OCI-LY3 (cell line): Measurements from ENCODE around the gene CD109.
"Not testable (repeated sequence)": the region's sequence is repeated elsewhere in the genome, so short reads cannot be mapped to it uniquely, and the experiment has no call there.

Experiments
- EZH2phosphoT487 ChIP-seq: fragments of 200-600 bp; shearing (Covaris generic); IDR thresholded peaks from 2 replicates; pipeline ENCODE4 v1.6.1; 2018; ENCODE audit warnings: antibody characterized with exemption, mixed run types, low read depth
- TF ChIP-seq, protein P1 (sequence below): fragments of 200-600, 300-600 bp; sonication (generic); IDR thresholded peaks from 2 replicates; pipeline ENCODE4 v1.5.1; 2014; ENCODE audit warnings: antibody characterized with exemption, low read length, low read depth

DNA sequence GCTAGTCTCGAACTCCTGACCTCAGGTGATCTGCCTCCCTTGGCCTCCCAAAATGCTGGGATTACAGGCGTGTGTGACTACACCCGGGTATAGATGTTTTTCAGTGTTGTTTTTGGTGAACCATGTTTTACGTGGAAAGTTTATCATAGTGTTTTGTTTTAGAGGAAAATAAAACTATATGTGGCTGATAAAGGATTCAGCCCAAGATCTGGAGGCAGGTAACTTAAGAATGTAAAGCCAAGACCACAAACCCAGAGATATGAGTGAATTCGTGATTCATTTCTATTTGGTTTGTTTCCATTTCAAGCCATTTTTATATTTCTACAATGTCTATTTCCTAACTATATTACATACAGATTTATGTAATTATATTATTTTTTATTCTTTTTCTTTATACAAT is 16.2 kb upstream of the CD109 start:
- TF ChIP-seq, protein P1, sequence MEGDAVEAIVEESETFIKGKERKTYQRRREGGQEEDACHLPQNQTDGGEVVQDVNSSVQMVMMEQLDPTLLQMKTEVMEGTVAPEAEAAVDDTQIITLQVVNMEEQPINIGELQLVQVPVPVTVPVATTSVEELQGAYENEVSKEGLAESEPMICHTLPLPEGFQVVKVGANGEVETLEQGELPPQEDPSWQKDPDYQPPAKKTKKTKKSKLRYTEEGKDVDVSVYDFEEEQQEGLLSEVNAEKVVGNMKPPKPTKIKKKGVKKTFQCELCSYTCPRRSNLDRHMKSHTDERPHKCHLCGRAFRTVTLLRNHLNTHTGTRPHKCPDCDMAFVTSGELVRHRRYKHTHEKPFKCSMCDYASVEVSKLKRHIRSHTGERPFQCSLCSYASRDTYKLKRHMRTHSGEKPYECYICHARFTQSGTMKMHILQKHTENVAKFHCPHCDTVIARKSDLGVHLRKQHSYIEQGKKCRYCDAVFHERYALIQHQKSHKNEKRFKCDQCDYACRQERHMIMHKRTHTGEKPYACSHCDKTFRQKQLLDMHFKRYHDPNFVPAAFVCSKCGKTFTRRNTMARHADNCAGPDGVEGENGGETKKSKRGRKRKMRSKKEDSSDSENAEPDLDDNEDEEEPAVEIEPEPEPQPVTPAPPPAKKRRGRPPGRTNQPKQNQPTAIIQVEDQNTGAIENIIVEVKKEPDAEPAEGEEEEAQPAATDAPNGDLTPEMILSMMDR, result not testable (repeated sequence)
- TF ChIP-seq EZH2phosphoT487, result not testable (repeated sequence)
